T-helper 1 cell treated with Interleukin-12 subunit alpha and Interleukin-12 subunit beta and Interleukin-4 antibody, amounts not matched to agents 30 μg/mL and 1 μg/mL, for 36 hours (primary cell): ENCODE data around the gene FMNL1.
A peak's percentile ranks its signal among the peaks of the same experiment; 100 is the strongest.

ENCODE experiments used
- H3K27ac Mint-ChIP-seq: one replicate; pipeline ENCODE4 v1.8.0; 2021; ENCODE audit warnings: mild to moderate bottlenecking, mixed read lengths
- H3K27me3 Mint-ChIP-seq: one replicate; pipeline ENCODE4 v1.8.0; 2021; ENCODE audit warnings: low read depth, mixed read lengths
- H3K36me3 Mint-ChIP-seq: one replicate; pipeline ENCODE4 v1.8.0; 2021; ENCODE audit warnings: low read depth, mixed read lengths
- H3K4me1 Mint-ChIP-seq: one replicate; pipeline ENCODE4 v1.8.0; 2021; ENCODE audit warnings: low read depth, mixed read lengths
- H3K4me3 Mint-ChIP-seq: one replicate; pipeline ENCODE4 v1.8.0; 2021; ENCODE audit warnings: mild to moderate bottlenecking, moderate library complexity, mixed read lengths
- H3K9me3 Mint-ChIP-seq: one replicate; pipeline ENCODE4 v1.8.0; 2021; ENCODE audit warnings: mixed read lengths

Gene FMNL1

GRCh38 chr17:45221081-45222013 lies at the start of gene FMNL1:
Gene FMNL1 (plus strand): TSS chr17:45221885. CDS start chr17:45222125, 240 bp downstream.
- Mint-ChIP-seq H3K27ac (peak within 1 kb of the TSS; percentile 96), H3K9me3 (no peaks in the 10 kb centered on the region), H3K36me3 (peaks cover 62% of the 10 kb centered on the region), H3K27me3 (no peaks in the 10 kb centered on the region), H3K4me1 (peaks cover 51% of the 10 kb centered on the region), H3K4me3 (peak within 1 kb of the TSS; percentile 95)

- Mint-ChIP-seq H3K27me3 (no peaks in the 10 kb centered on the region), H3K4me3 (no peak overlapping the region), H3K36me3 (no peaks in the 10 kb centered on the region), H3K9me3 (no peaks in the 10 kb centered on the region), H3K27ac (peak overlapping the region; percentile 62), H3K4me1 (peaks cover 14% of the 10 kb centered on the region)
Observed at GRCh38 chr17:45172232-45172540, 49.5 kb upstream of the FMNL1 start.

- Mint-ChIP-seq H3K4me3 (peak overlapping the region; percentile 79), H3K9me3 (no peaks in the 10 kb centered on the region), H3K27me3 (no peaks in the 10 kb centered on the region), H3K4me1 (peaks cover 14% of the 10 kb centered on the region), H3K27ac (peak overlapping the region; percentile 90), H3K36me3 (no peaks in the 10 kb centered on the region)
Observed at GRCh38 chr17:45172541-45173286, 49.0 kb upstream of the FMNL1 start.

- Mint-ChIP-seq H3K4me3 (no peak overlapping the region), H3K9me3 (no peaks in the 10 kb centered on the region), H3K4me1 (peaks cover 14% of the 10 kb centered on the region), H3K36me3 (no peaks in the 10 kb centered on the region), H3K27me3 (no peaks in the 10 kb centered on the region), H3K27ac (no peak overlapping the region)
Observed at GRCh38 chr17:45175759-45176115, 45.9 kb upstream of the FMNL1 start.

DNA sequence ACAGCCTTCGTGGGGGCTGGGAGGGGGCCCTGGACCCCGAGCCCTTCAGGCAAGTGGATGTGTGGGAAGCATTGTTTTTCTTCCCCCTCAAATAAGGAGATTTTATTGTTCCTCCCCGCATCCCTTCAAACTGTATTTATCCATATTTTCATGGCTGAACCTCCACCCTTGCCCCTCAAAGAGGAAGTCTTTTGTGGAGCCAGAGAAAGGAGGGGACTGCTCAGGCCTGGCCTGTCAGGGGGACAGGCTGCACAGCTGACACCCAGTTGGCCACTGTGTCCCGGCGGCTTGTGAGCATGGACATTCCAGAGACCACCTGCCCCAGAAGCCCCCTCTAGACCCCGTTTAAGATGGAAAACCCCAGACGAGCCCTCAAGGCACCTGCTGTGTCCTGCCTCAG lies 44.1 kb upstream of the FMNL1 start:
- Mint-ChIP-seq H3K9me3 (no peaks in the 10 kb centered on the region), H3K36me3 (no peaks in the 10 kb centered on the region), H3K4me3 (no peak overlapping the region), H3K27me3 (no peaks in the 10 kb centered on the region), H3K27ac (no peak overlapping the region), H3K4me1 (peaks cover 5% of the 10 kb centered on the region)

GRCh38 chr17:45184144-45184543 lies 37.5 kb upstream of the FMNL1 start:
- Mint-ChIP-seq H3K27me3 (no peaks in the 10 kb centered on the region), H3K9me3 (no peaks in the 10 kb centered on the region), H3K36me3 (no peaks in the 10 kb centered on the region), H3K4me3 (no peak overlapping the region), H3K27ac (no peak overlapping the region), H3K4me1 (no peaks in the 10 kb centered on the region)

DNA sequence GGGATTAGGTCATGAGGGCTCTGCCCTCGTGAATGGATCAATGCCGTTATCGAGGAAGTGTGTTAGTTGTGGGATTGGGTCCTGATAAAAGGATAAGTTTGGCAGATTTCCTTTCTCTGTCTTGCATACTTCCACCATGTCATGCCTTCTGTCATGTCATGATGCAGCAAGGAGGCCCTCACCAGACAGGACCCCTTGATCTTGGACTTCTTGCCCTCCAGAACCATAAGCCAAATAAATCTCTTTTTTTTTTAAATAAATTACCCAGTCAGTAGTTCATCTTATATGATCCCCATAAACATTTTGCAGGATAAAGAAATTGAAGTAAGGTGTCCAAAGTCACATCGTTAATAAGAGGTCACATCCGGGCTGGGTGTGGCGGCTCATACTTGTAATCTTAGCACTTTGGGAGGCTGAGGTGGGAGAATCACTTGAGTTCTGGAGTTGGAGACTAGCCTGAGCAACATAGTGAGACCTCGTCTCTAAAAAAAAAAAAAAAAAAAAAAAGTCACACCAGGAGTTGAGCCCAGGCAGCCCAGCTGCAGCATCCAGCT lies 34.8 kb upstream of the FMNL1 start:
- H3K36me3 Mint-ChIP-seq = no peaks in the 10 kb centered on the region

DNA sequence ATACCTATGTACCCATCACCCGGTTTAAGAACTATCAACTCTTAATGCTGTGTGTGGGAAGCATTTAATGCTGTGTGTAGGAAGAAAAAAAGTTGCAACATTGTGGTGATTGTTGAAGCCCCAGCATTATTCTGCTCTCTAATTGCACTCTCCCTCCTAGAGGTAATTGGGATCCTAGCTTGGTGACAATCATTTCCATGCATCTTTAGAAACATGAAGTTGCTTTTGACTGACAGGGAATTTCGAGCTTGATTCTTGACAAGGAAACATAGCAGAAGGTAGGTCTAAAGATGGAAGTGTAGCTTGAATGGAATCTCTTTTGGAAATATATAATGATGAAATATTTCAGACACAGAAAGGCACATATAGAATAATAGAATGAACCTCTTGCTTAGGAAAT lies 32.7 kb upstream of the FMNL1 start:
- H3K36me3 Mint-ChIP-seq = no peaks in the 10 kb centered on the region

More for the DNA sequence above, 34.8 kb upstream of the FMNL1 start:
- H3K27ac Mint-ChIP-seq = no peak overlapping the region
- H3K9me3 Mint-ChIP-seq = no peaks in the 10 kb centered on the region
- no peak overlapping the region for H3K4me3 Mint-ChIP-seq
- H3K27me3 Mint-ChIP-seq = no peaks in the 10 kb centered on the region
- no peaks in the 10 kb centered on the region for H3K4me1 Mint-ChIP-seq

GRCh38 chr17:45190503-45191255 lies 31.0 kb upstream of the FMNL1 start:
- no peaks in the 10 kb centered on the region for H3K4me1 Mint-ChIP-seq
- H3K36me3 Mint-ChIP-seq = no peaks in the 10 kb centered on the region
- no peaks in the 10 kb centered on the region for H3K27me3 Mint-ChIP-seq
- no peak overlapping the region for H3K27ac Mint-ChIP-seq
- H3K9me3 Mint-ChIP-seq = no peaks in the 10 kb centered on the region
- H3K4me3 Mint-ChIP-seq = no peak overlapping the region

More for the DNA sequence above, 32.7 kb upstream of the FMNL1 start:
- Mint-ChIP-seq H3K4me3 (no peak overlapping the region), H3K4me1 (no peaks in the 10 kb centered on the region), H3K27me3 (no peaks in the 10 kb centered on the region), H3K27ac (no peak overlapping the region), H3K9me3 (no peaks in the 10 kb centered on the region)

- H3K4me3 Mint-ChIP-seq = no peak overlapping the region
- no peaks in the 10 kb centered on the region for H3K36me3 Mint-ChIP-seq
- no peak overlapping the region for H3K27ac Mint-ChIP-seq
- H3K27me3 Mint-ChIP-seq = no peaks in the 10 kb centered on the region
- no peaks in the 10 kb centered on the region for H3K9me3 Mint-ChIP-seq
- peaks cover 2% of the 10 kb centered on the region for H3K4me1 Mint-ChIP-seq
Observed at GRCh38 chr17:45195424-45195823, 26.3 kb upstream of the FMNL1 start.

DNA sequence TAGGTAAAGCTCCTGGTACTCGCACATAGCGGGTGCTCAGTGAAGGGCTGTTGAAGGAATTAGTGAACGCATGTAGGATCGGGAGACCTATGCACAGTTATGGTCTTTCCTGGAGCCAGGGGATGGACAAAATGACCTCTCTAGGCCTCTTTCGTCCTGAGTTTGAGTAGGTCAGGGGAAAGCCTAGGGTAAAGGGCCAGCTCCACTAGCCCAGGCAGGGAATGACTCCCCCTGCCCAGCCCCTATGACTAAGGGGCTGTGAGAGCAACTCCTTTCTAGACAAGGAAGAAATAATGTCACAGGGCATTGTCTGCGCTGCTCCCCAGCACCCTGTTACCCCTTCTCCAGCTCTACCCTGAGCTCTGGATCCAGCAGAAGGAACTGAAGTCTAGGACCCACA lies 24.6 kb upstream of the FMNL1 start:
- H3K4me1 Mint-ChIP-seq = peaks cover 2% of the 10 kb centered on the region
- H3K27ac Mint-ChIP-seq = no peak overlapping the region
- H3K9me3 Mint-ChIP-seq = no peaks in the 10 kb centered on the region
- H3K36me3 Mint-ChIP-seq = no peaks in the 10 kb centered on the region
- no peaks in the 10 kb centered on the region for H3K27me3 Mint-ChIP-seq
- H3K4me3 Mint-ChIP-seq = no peak overlapping the region

DNA sequence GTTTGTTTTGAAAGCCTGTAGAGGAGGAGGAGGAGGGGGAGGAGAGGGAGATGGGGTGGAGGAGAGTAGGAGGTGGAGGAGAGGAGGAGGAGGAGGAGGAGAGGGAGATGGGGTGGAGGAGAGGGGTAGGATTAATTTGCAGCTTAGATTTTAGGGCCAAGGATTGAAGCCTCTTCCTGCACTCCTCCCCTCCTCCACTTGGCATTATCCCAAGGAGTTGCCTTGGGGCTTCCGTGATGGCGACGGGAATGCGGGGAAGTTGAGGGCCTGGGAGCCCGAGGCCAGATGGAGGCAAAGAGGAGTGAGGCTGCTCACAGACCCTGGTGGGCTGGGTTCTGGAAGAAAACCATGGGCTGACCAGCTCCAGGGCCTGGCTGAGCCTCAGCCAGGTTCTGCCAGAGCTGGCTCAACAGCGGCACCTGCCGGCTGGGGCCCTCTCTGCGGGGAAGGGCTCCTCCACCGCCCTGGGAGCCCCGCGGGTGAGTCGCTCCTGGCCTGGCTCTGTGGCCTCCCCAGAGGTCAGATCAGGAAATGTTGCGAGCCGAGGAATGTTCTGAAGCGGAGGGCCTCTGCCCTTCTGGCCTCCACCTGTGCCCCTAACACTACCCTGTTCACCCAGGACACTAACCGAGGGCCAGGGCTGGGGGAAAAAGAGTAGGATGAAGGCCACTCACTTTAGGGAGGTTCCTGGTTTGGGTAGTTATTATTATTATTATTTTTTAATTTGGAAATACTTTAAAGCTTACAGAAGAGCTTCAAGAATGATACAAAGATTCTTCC lies 23.9 kb upstream of the FMNL1 start:
- H3K27me3 Mint-ChIP-seq = no peaks in the 10 kb centered on the region
- H3K4me3 Mint-ChIP-seq = no peak overlapping the region
- no peak overlapping the region for H3K27ac Mint-ChIP-seq
- no peaks in the 10 kb centered on the region for H3K36me3 Mint-ChIP-seq
- H3K9me3 Mint-ChIP-seq = no peaks in the 10 kb centered on the region
- peaks cover 2% of the 10 kb centered on the region for H3K4me1 Mint-ChIP-seq

DNA sequence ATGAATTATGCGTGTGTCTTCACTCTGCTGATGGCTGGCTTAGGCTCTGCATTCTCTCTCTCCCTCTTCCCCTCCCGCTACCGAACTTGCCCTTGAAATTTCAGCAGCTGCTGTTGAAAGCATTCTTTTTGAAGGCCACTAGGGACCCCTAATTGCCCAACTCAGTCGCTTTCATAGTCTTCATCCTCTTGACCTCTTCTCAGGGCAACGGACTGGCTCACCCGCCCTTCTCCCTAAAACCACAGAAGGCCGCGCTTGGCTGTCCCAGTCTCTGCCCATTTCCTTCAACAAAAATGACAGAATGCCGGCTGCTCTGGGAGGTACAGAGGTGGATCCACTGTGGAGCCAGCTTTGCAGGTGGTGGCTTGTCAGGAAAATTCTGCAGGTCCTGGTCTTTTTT lies 21.0 kb upstream of the FMNL1 start:
- peaks cover 2% of the 10 kb centered on the region for H3K4me1 Mint-ChIP-seq
- H3K9me3 Mint-ChIP-seq = no peaks in the 10 kb centered on the region
- H3K36me3 Mint-ChIP-seq = no peaks in the 10 kb centered on the region
- no peaks in the 10 kb centered on the region for H3K27me3 Mint-ChIP-seq
- H3K27ac Mint-ChIP-seq = no peak overlapping the region
- H3K4me3 Mint-ChIP-seq = no peak overlapping the region

GRCh38 chr17:45201457-45201856 lies 20.2 kb upstream of the FMNL1 start:
- no peaks in the 10 kb centered on the region for H3K9me3 Mint-ChIP-seq
- H3K36me3 Mint-ChIP-seq = no peaks in the 10 kb centered on the region
- H3K27me3 Mint-ChIP-seq = no peaks in the 10 kb centered on the region
- no peak overlapping the region for H3K27ac Mint-ChIP-seq
- H3K4me1 Mint-ChIP-seq = peaks cover 2% of the 10 kb centered on the region
- H3K4me3 Mint-ChIP-seq = no peak overlapping the region
